ENCODE measurements around the gene PMPCB.

PMPCB gene

DNA sequence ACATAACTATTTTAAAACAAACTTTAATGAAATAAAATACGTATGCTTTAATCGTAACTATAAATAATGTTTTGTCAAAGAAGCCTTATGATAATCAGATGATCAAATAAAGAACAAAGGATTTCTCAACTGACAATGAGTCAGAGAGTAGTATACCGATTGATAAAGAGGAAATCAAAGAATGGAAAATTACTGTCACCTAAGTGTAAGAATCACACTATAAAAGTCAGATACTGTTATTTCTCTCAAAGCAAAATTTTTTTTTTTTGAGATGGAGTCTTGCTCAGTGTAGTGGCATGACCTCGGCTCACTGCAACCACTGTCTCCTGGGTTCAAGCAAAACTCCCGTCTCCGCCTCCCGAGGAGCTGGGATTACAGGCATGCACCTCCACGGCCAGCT lies 28.5 kb downstream of the PMPCB start:
- DNase-seq (ENCODE audit: low spot score), result no peak
- peak; percentile 55 for FAIRE-seq

- no peak for FAIRE-seq
- no peak for DNase-seq (ENCODE audit: low spot score)
These were observed 39.5 kb downstream of the PMPCB start for GRCh38 chr7:103336761-103337160.

DNA sequence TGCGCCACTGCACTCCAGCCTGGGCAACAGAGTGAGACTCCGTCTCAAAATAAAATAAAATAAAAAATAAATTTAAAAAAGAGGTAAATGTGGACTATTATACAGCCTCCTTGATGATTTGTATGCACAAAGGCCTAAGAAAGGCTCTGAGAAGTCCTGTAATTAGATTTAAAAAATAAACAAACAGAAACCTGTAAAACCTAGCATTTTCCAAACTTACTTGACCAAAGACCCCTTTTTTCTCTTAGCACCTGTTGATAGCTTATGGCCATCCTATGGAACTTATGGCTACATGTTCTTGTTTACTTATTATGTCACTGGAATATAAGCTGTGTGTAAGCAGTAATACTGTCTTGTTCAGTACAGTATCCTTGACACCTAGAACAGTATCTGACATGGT lies 41.6 kb downstream of the PMPCB start:
- FAIRE-seq (no peak), DNase-seq (ENCODE audit: low spot score) (no peak)

GRCh38 chr7:103341466-103341865 lies 44.2 kb downstream of the PMPCB start:
- FAIRE-seq (no peak), DNase-seq (ENCODE audit: low spot score) (no peak)

DNA sequence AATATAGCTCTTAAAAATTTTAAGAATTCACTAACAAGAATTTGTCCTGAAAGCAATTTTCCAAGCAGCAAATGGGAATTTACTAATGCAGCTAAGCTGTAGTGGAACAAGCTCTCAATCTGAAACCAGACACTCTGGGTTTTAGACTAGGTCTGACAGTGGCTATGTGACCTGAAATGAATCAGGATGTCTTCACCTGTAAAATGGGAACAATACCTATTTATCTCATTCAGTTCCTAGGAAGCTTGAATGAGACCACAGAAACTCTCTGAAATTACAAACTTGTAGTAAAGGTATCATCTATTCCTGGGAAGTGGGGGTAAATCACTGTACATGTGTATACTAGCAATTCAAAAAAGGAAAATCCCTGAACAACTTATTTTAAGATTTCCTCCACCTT lies 46.1 kb downstream of the PMPCB start:
- no peak for FAIRE-seq

DNA sequence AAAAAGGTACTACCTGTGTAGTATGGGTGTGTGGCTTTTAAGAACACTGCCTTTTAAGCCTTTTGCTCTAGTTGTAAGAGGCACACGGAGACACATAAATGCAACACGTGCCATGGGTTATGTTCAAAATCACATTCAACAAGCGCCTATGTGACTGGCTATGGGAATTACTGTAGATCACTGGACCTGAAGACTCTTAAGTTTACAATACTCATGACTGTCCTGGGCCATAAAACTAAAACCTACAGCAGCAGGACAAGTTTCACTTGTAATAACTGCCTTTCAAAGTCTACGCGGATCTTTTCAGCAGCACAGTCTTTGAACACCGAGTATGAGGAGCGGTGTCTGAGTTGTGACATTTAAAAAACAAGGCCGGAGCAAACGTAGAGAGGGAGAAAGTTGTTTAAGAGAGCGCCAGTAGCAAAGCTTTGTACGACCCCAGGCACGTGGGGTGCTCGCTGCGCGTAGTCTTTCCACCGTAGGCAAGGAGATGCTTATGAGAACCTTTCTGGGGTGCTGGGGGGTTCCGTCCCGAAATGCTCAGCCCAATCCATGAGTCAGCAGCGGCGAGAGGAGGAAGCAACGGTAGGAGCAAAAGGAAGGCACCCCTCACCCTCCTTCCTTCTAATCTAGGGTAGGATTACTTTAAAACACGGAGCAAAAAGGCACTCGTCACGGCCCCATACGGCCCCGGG lies 46.7 kb downstream of the PMPCB start:
- FAIRE-seq (no peak), DNase-seq (ENCODE audit: low spot score) (no peak)

More for the DNA sequence above, 46.1 kb downstream of the PMPCB start:
- DNase-seq (ENCODE audit: low spot score), result no peak

DNA sequence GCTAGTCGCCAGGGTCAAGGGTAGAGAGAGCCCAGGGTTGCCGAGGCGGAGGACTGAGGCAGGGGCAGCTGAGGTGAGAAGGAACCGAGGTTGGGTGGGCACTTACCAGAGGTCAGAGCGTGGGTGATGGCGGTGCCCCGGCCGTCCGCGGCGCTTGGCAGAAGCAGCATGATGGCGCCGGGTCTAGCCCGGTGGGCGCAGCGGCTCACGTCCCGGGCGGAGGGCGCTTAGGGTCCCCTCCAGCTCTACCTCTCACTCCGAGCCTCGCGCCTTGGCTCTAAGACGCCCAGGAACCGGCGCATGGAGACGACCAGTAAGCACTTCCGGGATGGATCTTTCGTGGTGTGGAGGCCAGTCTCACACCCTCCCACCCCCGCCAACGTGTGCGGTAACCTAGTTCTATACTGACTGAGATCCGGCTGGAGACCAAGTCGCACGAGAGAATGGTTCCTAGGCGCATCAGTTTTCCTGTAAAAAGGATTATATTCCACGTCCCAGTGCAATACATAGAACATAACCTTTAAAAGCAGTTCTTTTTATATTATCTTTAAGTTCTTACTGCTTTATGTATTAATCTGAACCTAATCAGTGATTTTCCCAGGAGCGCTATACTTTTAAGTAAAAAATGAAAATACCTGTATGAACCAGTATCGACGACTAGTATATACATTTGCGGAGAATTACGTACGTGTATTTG lies 47.4 kb downstream of the PMPCB start, which contains the start of gene DNAJC2:
Gene DNAJC2, minus strand, starts transcription at position 315 of the 697 bp plus-strand sequence. Its CDS starts 145 bp downstream, at position 170.
- FAIRE-seq (peak; percentile 67), DNase-seq (ENCODE audit: low spot score) (peak; percentile 91)

GRCh38 chr7:103346396-103346795 lies 49.2 kb downstream of the PMPCB start:
- no peak for FAIRE-seq
- no peak for DNase-seq (ENCODE audit: low spot score)

DNA sequence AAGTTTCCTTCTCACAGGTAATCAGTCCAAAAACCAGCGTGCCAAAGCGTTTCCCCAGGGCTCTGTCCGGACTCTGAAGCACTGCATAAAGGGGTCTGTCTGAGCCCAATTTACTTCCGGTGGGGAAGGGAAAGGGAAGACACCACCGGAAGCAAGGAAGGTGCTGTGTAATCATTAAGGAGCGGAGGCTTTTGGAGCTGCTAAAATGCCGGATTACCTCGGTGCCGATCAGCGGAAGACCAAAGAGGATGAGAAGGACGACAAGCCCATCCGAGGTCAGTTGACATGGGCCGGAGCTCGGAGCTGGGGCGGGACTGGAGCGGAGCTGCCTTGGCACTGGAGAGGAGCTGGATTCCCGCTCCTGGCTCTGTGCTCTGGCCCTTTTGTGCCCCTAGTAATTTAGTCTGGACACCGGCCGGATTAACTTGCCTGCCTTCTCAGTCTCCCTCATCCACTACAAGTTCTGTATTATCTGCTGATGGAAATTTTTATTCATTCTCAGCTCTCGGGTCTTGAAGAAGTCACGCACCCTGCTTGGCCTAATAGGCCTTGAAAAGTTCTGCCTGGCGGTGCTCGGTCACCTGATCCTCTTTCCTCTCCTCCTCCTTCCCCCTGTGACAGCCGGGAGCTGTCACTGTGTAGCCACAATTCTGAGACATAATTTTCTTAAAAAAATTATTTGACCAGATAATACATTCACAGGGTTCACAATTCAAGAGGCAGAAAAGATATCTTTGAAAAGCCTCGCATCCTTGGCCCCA lies 50.5 kb downstream of the PMPCB start, which contains the start of gene PSMC2:
Gene PSMC2, plus strand, starts transcription at position 137 of the 761 bp plus-strand sequence. Its CDS starts 69 bp downstream, at position 206.
- FAIRE-seq, result peak; percentile 58

GRCh38 chr7:103348452-103348851 lies 51.2 kb downstream of the PMPCB start:
- no peak for DNase-seq (ENCODE audit: low spot score)

More for the DNA sequence above, 50.5 kb downstream of the PMPCB start, which contains the start of gene PSMC2:
- peak; percentile 85 for DNase-seq (ENCODE audit: low spot score)

GRCh38 chr7:103348959-103349358 lies 51.7 kb downstream of the PMPCB start:
- no peak for FAIRE-seq
- DNase-seq (ENCODE audit: low spot score), result no peak

More at GRCh38 chr7:103348452-103348851, 51.2 kb downstream of the PMPCB start:
- no peak for FAIRE-seq

- FAIRE-seq (no peak), DNase-seq (ENCODE audit: low spot score) (no peak)
These were observed 52.6 kb downstream of the PMPCB start for GRCh38 chr7:103349805-103350204.
